COLO829 (cell line): ENCODE data around the gene ALG10.
"Not testable (repeated sequence)": the region's sequence is repeated elsewhere in the genome, so short reads cannot be mapped to it uniquely, and the experiment has no call there.

Experiments
- DNase-seq: peaks from one replicate; pipeline ENCODE4 v3.0.0; 2012; ENCODE audit warnings: low spot score

Gene ALG10

GRCh38 chr12:34022079-34022830, at the start of gene ALG10:
ALG10 (plus strand) TSS chr12:34022496; CDS start chr12:34022600, 104 bp downstream.
- DNase-seq, result peak; percentile 53

GRCh38 chr12:33972884-33973283, 49.4 kb upstream of the ALG10 start:
- DNase-seq, result not testable (repeated sequence)

- no peak for DNase-seq
Measured at GRCh38 chr12:33977887-33978286, 44.4 kb upstream of the ALG10 start.

- DNase-seq, result no peak
Measured at GRCh38 chr12:33988197-33988805, 34.0 kb upstream of the ALG10 start.

- no peak for DNase-seq
Measured at GRCh38 chr12:33988913-33989312, 33.4 kb upstream of the ALG10 start.

GRCh38 chr12:33994857-33995808, 27.2 kb upstream of the ALG10 start:
- DNase-seq, result no peak

- not testable (repeated sequence) for DNase-seq
Measured at GRCh38 chr12:34008835-34009234, 13.5 kb upstream of the ALG10 start.

GRCh38 chr12:34016361-34016760, 5.9 kb upstream of the ALG10 start:
- no peak for DNase-seq

- no peak for DNase-seq
Measured at GRCh38 chr12:34021071-34021470, 1.2 kb upstream of the ALG10 start.

- not testable (repeated sequence) for DNase-seq
Measured at GRCh38 chr12:34027661-34028060, 5.4 kb downstream of the ALG10 start.

GRCh38 chr12:34030591-34030990, 8.3 kb downstream of the ALG10 start:
- DNase-seq, result no peak

GRCh38 chr12:34033628-34034296, 11.5 kb downstream of the ALG10 start:
- DNase-seq, result peak; percentile 22

- DNase-seq, result peak; percentile 4
Measured at GRCh38 chr12:34038357-34038756, 16.1 kb downstream of the ALG10 start.

GRCh38 chr12:34046570-34046969, 24.3 kb downstream of the ALG10 start:
- DNase-seq, result no peak

GRCh38 chr12:34047855-34048254, 25.6 kb downstream of the ALG10 start:
- DNase-seq, result not testable (repeated sequence)

- DNase-seq, result no peak
Measured at GRCh38 chr12:34048714-34049113, 26.4 kb downstream of the ALG10 start.

- no peak for DNase-seq
Measured at GRCh38 chr12:34051486-34051885, 29.2 kb downstream of the ALG10 start.

- no peak for DNase-seq
Measured at GRCh38 chr12:34054938-34055337, 32.6 kb downstream of the ALG10 start.
